HL-60 (cell line): ENCODE measurements around the gene PRSS22.

Experiments
- GABPA ChIP-seq: IDR thresholded peaks from 2 replicates; pipeline ENCODE4 v1.6.1; 2012; ENCODE audit warnings: low read depth
- POLR2AphosphoS5 ChIP-seq: IDR thresholded peaks from 2 replicates; pipeline ENCODE4 v1.6.1; 2012; ENCODE audit warnings: low read depth
- SPI1 ChIP-seq: IDR thresholded peaks from 2 replicates; pipeline ENCODE4 v1.6.1; 2012; ENCODE audit warnings: low read depth, mild to moderate bottlenecking, borderline replicate concordance
- TF ChIP-seq, protein P1 (sequence below): IDR thresholded peaks from one replicate; pipeline ENCODE4 v1.5.1; 2011; ENCODE audit warnings: low read length, control low read depth, inconsistent platforms; ENCODE audit not compliant: insufficient read depth
- TF ChIP-seq, protein P2 (sequence below): IDR thresholded peaks from 2 replicates; pipeline ENCODE4 v1.6.1; 2012; ENCODE audit warnings: low read depth; ENCODE audit not compliant: insufficient replicate concordance

DNA sequence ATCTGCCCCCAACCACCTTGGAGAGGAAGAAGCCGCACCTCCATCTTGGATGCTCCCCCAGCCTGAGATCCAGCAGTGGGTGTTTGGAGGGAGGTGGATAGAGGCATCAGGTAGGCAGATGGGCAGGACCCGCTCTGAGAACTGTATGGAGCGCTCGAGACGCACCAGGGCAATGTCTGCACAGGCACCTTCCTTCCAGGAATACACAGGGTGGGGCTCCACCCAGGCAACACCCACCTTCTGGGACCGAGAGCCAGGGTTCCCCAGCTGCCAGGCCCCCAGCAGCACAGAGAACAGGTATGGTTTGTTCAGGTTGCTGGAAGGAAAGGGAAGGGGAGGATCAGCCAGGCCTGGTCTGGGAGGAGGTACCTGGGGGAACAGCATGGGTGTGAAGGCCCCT, 2.4 kb downstream of the PRSS22 start:
- no peak for TF ChIP-seq POLR2AphosphoS5
- TF ChIP-seq, protein P1, sequence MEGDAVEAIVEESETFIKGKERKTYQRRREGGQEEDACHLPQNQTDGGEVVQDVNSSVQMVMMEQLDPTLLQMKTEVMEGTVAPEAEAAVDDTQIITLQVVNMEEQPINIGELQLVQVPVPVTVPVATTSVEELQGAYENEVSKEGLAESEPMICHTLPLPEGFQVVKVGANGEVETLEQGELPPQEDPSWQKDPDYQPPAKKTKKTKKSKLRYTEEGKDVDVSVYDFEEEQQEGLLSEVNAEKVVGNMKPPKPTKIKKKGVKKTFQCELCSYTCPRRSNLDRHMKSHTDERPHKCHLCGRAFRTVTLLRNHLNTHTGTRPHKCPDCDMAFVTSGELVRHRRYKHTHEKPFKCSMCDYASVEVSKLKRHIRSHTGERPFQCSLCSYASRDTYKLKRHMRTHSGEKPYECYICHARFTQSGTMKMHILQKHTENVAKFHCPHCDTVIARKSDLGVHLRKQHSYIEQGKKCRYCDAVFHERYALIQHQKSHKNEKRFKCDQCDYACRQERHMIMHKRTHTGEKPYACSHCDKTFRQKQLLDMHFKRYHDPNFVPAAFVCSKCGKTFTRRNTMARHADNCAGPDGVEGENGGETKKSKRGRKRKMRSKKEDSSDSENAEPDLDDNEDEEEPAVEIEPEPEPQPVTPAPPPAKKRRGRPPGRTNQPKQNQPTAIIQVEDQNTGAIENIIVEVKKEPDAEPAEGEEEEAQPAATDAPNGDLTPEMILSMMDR, result no peak
- no peak for TF ChIP-seq GABPA
- TF ChIP-seq, protein P2, sequence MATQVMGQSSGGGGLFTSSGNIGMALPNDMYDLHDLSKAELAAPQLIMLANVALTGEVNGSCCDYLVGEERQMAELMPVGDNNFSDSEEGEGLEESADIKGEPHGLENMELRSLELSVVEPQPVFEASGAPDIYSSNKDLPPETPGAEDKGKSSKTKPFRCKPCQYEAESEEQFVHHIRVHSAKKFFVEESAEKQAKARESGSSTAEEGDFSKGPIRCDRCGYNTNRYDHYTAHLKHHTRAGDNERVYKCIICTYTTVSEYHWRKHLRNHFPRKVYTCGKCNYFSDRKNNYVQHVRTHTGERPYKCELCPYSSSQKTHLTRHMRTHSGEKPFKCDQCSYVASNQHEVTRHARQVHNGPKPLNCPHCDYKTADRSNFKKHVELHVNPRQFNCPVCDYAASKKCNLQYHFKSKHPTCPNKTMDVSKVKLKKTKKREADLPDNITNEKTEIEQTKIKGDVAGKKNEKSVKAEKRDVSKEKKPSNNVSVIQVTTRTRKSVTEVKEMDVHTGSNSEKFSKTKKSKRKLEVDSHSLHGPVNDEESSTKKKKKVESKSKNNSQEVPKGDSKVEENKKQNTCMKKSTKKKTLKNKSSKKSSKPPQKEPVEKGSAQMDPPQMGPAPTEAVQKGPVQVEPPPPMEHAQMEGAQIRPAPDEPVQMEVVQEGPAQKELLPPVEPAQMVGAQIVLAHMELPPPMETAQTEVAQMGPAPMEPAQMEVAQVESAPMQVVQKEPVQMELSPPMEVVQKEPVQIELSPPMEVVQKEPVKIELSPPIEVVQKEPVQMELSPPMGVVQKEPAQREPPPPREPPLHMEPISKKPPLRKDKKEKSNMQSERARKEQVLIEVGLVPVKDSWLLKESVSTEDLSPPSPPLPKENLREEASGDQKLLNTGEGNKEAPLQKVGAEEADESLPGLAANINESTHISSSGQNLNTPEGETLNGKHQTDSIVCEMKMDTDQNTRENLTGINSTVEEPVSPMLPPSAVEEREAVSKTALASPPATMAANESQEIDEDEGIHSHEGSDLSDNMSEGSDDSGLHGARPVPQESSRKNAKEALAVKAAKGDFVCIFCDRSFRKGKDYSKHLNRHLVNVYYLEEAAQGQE, result no peak
- no peak for TF ChIP-seq SPI1
